ENCODE results near the gene ARHGAP27. TPM values are rescaled to one million over a fixed set of nuclear protein-coding genes. Genes with fewer than 3 reads are reported as not detected.
"Not testable (repeated sequence)": the region's sequence is repeated elsewhere in the genome, so short reads cannot be mapped to it uniquely, and the experiment has no call there.

Gene ARHGAP27
- total RNA-seq, 1 donor from 2014 or later: 66.5 TPM

DNA sequence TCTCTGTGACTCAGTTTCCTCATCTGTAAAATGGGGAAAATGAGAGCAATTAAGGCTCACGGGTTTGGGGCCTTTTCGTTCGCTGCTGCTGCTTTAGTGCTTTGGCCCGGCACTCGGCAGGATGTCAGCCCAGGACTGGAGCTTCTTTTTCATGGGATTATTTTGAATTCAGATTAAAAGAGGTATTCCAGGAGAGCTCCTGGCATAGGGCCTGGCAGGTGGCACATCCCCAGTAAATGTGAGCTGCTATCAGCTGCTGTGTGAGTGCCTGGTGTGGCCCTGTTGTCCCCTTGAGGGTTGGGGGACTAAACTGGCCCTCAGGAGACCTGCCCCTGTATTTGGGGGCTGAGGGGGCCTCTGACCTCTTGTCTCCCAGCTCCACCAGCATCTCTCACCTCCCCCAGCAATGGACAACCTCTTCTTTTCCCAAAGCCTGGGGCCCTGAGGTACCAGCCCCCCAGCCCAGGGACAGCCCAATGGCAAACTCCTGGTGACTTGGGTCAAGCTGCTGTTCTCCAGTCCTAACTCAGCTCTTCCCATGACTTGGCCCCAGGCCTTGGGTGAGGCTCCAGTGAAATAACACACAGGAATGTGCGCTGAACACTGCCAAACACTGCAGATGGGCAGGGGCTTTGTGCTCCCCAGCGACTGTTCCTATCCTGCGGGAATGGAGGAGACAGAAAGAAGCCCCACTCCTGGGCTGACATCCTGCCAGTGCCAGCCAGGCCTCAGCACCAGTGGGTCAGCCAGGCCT is 14.4 kb upstream of the ARHGAP27 start:
- peak; percentile 33 for DNase-seq

DNA sequence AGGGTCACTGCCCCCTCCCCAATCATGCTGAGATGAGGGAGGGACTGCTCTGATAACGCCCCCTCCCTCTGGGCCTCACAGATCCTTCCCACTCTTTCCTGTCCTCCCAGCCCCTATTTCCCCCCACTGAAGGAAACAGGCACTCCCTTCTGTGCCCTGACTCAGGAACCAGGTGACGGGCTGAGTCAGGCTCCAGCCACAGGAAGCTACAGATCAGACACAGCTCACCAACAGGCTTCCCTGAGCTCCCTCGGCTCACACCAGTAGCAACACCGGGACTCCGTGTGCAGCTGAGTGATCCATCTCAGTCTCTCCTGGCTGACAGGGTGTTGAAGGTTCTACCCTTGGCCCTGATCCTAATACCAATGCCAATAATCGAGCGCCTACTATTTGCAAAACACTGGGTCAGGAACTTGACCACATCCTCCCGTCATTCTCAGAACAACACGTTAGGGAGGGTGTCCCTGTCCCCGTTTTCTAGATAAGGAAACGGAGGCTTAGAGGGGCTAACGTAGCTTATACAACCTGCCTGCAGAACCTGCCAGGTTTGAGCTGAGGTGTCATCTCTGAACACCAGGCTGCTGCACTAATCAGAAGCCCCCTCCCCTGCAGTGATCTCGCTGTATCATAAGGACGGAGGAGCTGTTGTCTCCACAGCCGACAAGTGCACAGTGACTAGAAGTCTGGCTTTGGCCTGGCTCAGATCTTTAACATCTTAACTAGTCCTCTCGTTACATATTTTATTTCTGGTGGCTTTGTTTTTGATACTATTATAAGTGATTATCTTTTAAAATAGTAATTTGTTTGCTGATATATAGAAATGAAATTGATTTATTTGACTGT is 13.5 kb upstream of the ARHGAP27 start:
- peak; percentile 91 for DNase-seq

DNA sequence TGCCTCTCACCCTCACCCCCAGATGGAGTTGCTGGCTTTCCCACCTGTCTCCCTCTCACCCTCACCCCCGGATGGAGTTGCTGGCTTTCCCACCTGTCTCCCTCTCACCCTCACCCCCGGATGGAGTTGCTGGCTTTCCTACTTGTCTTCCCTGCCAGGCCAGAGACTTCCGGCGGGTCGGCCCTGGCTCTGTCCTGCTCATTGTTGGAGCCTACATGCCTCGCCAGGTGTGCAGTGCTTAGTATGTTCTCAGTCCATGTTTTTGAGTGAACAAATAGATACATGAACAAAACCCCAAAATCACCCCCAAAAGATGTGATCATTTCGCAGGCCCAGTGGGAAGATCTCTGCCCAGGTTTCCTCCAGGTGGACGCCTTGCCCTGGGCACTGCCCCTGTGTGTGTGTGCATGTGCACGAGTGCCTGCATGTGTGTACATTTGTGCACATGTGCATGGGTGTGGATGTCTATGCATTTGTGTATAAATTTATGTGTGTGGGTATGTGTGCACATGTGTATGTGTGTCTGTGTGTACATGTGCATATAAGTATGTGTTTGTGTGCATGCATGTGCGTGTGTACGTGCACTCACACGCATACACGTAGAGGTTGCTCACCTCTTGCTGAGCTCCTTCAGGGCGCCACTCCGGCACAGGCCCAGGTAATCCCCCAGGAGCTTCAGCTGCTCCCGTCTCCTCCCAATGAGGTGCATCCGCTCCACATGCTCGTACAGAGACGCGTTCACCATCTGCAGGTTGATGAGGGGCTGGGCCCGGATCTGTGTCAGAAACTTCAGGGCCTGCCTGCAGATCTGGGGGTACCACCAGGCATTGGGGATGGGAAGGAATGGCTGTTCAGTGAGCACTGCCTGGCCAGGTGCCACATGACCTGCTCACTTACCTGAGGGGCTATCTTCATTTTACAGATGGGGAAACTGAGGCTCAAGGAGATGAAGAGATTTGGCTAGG is 12.5 kb upstream of the ARHGAP27 start:
- not testable (repeated sequence) for DNase-seq

DNA sequence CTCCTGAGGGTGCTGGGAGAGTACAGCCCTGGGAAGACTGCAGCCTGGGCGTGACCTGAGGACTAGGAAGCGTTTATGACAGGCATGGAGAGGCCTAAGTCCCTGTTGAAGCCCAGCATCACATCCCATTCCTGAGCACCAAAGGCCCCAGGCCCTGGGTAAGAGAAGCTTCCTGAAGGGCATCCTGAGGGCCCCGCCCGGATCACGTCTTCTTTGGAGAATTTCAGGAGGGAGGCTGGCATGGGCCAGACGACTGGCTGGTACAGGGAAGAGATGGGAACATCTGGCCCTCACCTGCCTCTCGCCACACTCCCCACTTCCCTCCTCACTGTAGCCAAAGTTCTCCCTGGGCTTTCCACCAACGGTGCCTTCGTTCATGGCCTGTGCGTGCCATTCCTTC is 11.6 kb upstream of the ARHGAP27 start:
- not testable (repeated sequence) for DNase-seq

DNA sequence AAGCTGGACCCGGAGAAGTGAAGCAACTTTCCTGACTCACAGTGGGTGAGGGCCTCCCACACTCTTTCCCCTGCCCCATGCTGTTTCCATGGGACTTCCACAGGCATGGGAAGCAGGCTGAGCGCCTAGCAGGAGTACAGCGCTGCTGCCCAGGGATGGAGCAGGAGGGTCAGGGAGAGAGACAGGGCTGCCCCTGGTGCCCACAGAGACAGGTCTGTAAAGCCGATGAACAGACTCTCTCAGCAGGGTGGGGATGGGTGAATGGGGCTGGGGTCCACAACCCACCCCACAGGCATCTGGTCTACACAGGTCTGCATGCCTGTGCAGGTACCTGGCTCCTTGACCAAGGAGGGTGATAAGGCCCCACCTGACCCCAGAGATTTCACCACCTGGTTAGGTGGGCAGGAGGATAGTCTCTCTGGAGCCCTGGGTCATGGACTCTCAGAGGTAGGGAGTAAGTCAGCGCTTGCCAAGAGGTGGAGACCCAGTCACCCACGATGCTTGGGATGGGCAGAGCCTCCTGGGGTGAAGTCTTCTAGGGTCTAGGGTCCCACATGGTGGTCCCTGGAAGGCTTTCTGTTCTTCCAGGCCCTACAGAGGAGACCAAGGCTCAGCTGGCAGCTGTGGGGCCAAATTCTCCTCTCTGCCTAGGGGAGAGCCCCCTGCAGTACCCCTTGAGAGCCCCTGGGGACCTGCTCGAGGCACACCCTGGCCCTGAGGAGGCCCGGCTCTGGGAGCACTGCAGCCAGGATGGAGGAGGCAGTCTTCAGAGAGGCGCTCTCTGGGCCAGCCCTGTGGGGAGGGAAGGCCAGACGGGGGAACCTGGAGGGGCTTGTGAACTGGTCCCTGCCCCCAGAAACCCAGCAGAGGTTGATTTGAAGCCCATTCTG is 10.9 kb upstream of the ARHGAP27 start:
- not testable (repeated sequence) for DNase-seq

DNA sequence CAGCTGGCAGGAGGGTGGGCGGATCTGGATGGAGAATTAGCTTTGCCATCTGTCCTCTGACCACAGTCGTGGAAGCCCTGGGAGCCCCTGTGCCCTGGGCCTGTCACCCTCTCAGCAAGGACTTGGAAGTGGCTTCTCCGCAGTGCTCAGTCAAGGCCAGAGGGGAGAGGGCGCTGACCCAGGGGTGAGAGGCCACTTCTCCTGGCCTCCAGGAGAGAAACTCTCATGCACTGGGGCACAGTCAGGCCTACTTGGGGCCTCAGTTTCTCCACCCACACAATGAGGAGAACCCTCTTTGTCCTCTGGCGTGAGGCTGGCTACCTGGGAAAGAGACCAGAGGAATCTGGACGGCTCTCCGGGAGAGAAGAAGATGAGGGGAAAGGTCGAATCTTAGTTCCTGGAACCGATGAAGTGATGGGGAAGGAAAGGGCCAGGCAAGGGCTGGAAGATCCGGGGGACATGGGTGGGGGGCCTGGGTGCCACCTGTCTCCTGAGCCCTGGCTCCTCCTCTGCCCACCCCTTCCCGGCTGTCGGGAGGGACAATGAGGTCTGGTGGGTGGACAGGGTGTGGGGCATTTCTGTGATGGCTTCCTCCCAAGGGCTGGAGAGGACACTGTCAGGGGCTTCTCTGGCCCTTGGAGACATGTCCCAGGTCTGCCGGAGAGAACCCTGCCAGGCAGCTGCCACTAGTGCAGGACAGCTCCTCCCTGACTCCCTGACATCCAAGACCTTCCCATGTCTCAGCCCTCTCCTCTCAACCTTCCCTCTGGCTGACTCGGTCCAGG is 9.0 kb upstream of the ARHGAP27 start:
- DNase-seq: no peak

DNA sequence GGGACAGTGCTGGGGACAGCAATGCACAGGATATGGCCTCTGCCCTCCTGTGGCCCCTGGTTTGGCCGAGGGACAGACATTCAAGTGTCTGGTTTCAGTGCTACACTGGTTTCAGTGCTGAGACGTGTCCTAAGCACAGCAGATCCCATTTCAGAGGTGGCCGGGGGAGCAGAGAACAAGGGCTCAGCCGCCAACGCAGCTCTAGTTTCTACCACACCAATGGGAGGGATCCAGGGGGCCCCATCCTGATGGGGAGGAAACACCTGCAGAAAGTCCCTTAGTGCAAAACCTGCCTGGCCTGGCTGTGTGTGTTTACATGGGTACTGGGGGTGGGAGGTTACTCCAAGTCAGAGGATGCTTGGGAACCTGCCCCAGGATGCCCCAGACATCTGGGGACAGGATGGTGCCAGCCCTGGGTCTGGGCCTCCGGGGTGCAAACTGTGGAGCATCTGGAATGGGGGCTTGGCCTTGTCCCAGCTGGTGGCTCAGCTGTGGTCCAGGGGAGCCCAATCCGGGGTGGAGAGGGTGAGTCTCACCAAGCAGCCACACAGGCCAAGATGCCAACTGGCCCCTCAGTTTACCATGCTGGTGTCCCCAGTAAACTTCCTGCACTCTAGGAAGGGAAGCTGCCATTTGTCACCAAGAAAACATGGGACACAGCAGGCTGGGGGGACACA is 8.3 kb upstream of the ARHGAP27 start:
- peak; percentile 82 for DNase-seq

DNA sequence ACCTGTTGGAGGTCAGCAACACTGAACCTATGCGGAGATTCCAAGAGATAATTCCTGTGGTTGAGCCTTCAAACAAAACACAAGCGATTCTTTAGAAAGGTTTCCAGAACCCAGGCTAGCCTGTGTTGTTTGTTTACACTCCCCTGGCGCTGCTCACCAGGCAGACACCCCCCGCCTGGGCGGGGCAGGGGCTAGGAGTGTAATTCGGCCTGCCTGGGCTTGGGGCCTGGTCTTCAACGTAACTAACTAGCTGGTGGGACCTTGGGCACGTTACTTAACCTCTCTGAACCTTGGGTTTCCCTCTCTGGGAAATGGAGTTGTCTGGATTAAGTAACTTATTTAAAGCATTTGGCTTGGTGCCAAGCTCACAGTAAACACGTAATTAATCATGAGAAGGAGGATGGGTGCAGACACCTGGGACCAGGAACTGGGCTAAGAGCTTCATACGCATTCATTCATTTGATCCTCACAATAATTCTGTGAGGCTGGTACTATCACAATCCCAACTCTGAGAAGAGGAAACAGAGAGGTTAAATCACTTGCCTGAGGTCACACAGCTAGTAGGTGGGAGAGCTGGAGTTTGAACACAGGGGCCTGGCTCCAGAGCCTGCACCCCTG is 7.6 kb upstream of the ARHGAP27 start:
- DNase-seq: peak; percentile 69

DNA sequence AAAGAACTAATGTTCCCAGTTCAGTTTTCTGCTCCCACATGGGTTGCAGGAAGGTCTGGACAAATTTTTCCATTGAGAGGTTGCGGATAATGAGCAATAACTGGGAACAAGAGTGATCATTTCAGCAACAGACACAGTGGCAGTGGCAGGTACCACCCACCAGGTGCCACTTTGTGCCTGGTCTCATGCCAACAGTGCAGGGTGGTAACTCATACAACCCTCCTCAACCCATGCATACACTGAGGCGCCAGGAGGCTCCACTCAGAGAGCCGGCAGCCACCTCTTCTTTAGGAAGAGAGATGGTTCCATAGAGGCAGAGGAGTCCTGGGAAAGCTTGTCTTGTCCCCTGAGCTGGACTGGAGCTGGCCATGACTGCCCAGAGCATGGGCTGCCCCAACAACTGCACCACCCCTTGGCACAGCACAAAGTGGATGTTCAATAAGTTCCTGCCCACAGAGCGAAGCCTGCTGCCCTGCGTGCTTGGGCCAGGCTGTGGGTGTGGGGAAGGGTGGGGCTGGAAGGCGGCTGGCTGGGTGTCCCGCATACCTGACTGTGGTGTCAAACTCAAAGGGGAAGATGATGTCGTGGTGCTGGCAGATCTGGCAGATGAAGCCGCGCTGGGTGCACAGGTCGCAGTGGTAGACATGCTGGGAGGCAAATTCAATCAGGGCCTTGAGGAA is 6.4 kb upstream of the ARHGAP27 start:
- no peak for DNase-seq

DNA sequence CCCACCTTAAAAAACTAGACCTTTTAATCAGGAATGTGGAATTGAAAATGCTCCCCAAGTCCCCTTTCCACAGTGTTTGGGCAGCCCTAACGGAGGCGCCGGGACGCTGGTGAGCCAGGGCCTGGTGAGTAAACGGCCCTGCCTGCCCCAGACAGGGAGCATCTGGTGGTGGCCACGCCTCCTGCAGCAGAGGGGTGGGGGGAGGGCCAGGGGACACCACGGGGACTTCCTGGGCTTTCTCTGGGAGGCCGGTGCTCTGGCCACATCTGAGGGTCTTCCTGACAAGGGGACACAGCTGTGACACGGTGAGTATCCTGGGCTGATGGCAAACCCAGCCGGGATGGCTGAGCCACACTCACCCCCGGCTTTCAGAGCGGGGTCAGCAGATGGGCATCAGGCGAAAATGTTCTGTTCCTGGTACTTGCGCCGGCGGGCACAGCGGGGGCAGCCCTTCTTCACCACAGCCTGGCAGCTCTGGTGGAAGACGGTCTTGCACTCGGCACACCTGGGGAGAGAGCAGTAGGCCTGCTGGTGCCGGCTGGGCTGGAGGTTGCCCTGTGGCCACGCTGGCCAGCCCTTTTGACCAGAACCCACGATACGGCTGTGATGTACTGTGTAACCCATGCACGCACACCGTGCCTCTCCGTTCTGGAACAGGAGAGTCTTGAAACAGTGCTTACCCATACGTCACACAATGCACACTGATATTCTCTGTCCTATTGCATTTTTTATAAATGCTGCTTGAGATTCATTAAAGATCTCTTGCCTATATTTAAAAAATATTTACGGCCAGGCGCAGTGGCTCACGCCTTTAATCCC is 5.0 kb upstream of the ARHGAP27 start:
- no peak for DNase-seq

DNA sequence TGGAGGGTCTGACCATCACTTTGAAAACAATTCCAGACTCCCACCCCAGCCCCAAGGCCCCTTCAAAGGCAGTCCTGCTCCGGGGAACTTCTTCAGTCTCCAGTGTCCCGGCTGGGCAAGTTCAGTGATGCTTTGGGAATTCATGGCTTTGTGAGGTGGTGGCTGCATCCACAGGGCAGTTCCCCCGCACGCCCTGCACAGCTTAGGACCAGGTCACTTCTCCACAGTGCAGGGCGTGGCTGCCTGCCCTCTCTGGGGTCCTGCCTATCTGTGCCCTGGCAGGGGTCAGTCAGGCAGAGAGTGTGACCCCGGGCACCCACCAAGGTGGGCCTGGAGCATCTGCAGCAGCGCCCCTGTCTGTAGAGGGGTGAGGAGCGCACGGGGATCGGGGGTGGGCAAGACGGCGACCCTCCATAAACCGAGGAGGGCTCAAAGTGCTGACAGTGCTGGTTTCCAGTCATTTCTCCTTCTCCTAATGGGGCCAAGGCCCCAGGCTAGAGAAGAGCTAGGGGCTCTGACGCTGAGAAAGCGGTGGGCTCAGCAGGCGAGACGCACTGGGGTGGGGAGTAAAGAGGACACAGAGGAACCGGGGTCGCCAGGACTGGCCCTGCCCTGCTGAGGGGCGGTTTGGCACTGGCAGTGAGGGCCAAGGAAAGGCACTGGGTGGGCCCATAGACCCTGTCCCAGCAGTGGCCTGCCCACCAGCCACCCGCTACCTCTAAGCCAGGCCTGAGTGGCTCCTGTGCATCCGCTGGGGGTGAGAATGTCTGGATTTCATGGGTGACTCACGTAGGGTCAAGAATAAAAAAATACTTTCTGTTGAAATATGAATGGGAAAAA is 4.2 kb upstream of the ARHGAP27 start:
- DNase-seq: no peak

DNA sequence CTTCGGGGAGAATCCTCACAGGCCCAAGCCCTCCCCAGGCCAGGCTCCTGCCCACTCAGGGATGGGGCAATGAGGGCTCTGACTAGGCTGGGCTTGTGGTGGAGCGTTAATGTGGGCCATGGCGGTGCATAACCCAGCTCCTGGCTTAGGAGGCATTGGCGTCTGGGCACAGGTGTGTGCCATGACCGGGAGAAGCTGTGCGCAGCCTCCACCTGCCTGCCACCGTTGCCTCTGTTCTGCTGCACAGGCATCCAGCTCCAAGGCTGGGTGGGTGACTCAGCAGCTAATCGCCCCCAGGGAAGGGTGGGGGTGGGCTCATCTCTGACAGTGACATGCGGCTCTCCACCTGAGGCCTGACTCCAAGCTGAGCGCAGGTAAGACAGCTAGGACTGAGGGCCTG is 3.5 kb upstream of the ARHGAP27 start:
- DNase-seq: no peak

DNA sequence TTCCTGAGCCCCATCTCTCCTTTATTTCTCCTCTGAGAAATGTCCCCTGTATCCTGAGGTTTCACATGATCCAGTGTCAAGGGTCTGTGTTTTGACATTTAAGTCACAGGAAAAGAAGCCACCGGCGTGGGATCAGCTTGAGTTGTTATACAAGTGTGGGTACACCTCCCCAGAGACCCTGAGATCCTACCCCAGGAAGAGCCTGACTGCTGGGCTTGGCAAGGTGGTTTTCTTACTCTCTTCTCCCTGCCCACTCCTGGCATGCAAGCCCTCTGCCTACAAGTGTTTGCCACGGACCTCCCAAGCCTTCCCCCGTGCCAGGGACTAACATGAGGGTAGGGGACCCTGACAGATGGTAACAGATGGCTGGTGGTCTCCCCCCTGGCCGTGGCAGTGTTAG is 2.8 kb upstream of the ARHGAP27 start:
- no peak for DNase-seq

DNA sequence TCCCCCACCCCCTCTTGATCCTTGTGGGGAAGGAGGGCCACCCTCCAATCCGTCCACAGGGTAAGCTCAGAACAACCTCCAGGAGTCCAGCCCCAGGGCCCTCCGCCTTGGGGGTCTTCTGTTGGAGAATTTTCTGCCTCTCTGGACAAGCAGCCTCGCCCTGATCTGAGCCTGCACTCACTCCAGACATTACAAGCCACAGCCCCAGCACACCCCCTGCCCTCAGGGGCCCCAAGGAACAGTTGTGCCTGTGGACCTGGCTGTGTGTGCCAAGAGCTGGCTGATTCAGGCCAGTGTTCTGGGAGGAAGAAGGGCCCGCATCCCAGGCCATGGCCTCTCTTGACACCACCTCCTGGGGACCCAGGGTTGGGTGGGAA is 477 bp upstream of the ARHGAP27 start:
- peak; percentile 23 for DNase-seq

DNA sequence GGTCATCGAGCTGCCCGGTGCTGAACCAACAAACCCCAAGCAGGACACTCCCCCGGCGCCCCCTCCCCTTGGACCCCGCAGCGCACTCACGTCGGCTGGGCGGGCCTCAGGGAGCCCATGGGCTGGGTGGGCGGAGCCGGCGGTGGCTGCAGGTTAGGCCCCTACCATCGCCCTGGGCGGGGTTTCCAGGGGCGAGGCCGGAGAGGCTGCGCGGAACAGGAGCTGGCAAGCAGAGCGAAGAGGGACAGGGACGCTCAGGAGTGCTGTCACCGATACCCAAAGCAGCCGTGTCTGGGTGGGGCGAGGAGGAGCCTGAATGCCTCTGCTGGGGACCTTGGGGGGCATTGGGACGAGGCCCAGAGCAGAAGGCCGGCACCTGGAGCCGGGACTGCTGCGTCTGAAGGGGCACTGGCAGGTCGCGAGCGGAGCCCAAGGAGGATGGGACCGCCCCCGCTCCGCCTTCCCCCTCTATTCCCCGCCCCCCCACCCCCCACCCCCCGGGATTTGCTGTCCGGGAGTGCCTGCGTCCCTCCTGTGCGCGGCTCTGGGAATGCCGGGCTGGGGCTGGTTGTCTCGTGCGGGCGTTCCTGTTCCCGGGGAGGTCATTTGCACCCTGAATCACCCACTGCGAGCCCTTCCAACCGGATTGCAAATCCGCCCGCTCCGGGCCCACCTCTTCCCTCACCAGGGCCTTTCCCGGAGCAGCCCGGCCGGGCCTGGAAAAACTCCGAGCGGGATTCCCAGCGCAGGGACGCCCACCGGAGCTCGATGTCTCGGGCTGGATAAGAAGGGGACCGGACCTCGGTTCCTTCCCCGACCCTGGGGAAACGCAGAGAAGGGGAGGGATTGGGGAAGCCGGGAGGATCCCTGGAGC is 902 bp downstream of the ARHGAP27 start:
- peak; percentile 64 for DNase-seq
